ENCODE results near the gene DAPK1.

DNA sequence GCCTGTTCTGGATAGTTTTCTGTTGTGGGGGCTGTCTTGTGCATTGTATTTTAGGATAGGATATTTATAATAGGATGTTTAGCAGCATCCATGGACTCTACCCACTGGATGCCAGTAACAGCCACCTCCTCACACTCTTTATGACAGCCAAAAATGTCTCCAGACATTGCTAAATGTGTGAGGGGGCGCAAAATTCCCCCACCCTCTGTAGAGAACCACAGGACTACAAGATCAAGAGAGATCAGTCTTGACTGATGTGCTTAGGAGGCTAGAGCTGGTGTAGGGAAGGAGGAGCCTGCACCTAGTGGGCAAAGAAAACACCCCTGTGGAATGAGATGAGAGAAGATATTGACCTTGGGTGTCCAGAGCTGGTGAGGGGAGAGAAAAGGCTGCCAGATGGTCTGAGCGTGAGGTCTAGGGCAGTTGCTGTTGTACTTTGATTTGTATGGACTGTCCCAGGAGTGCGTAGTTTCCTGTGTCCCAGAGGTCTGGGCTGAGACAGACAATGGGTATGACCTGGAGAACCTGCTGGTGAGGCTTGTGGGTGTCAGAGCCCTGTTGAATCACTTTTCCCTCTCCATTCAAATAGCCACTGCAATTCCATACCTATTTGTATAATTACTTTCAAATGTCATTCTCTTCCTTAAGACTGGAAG, 16.3 kb downstream of the DAPK1 start:
- TF ChIP-seq YY1 (IDR thresholded peaks at IDR 0.05; ENCODE audit: low read depth) (no peak), MAX (IDR thresholded peaks at IDR 0.05; ENCODE audit: low read depth) (no peak), CHD2 (IDR thresholded peaks at IDR 0.05; ENCODE audit: low read length, partially characterized antibody) (no peak), CTCF (IDR thresholded peaks at IDR 0.05) (no peak)

All from SK-N-SH (cell line).